Suppressor macrophage treated with lipopolysaccharide for 1 hour (primary cell): ENCODE data around the gene SRGAP2.
"Not testable (repeated sequence)": the region's sequence is repeated elsewhere in the genome, so short reads cannot be mapped to it uniquely, and the experiment has no call there.

Source experiments
- DNase-seq, 3 donors: peaks; one replicate each; pipeline ENCODE4 v3.0.0-alpha.2; 2020 to 2022

SRGAP2 gene

DNA sequence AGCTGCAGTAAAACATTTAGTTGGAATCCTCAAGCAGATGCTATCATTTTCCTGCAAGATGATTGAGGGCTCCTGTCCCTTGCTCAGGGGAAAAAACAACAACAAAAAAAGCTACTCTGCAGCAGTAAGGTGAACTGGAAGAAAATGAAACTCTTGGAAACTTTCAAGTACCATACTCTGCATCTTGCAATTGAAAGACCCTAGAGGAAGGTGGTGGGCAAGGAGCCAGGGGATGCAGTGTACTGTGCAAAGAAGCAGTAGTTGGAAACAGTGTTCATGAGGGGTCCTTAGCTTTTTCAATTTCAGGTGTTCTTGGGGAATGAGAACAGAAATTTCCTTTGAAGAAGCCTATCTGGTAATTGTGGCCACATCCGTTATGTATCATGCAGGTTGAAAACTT, 7.5 kb downstream of the SRGAP2 start:
- DNase-seq: not testable (repeated sequence)

DNA sequence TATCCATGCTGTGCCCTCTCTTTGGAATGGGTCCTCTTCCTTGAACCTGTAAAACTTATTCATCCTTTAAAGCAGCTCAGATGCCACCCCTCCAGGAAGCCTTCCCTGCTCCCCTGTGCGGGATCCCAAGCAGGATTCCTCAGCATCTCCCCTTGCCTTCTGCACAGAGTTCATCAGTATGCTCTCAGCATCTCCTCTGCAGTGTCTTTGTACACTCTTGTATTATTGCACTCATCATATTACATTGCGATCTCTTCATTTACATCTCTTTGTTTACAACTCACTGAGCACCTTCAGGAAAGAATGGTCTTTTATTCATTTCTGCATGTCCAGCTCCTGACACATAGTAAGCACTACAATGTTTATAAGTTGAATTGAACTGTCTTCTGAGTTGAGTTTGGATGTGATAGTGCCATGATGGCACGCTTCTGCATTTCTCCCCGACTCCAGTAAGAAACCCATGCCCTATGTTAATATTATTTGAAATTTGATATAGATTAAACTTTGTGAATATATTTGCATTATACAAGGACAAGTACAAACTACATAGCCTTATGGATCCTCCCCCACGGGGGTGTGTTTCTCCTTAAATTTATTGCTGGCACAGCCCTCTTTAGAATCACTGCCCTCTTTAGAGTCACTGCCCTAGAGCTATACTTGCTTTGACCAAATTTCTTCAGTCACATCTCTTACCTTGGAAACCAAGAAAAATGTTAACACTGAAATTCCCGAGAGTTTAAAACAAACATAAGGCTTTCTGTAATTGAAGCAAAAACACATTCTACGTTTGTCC, 12.5 kb downstream of the SRGAP2 start:
- DNase-seq: not testable (repeated sequence)

DNA sequence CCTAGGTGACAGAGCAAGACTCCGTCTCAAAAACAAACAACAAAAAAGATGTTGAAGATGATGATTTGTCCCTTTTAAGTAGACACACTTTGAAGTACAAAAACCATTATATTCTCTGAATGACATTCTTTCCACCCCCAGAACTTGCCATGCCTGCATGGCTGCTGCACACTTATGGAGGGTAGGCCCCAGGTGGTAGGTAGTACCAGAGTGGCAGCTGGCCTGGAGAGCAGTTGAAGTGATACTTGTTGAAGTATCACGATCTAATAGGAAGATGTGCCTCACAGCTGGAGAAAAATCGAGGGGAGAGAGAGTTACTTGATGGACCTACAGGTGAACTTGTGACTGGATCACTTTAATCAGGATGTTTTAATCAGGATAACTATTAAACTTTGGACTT, 14.9 kb downstream of the SRGAP2 start:
- DNase-seq: not testable (repeated sequence)

DNA sequence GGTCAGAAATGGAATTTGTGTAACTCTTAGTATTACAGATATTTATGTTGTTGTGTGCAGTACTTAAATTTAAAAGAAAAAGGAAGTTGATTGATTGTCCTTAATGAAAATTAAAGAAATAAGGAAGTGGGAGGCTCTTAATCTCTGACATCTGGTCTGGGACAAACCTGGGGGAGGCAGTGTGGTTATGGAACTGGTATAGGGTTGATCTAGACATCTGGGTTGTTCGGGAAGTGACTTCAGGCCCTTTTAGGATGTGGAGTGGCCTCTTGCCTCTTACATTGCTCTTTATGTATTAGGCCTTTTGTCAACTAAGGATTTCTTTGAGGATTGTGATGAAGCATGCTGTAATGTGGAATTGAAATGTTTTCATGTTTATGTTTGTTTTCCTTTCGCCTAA, 15.4 kb downstream of the SRGAP2 start:
- not testable (repeated sequence) for DNase-seq

GRCh38 chr1:206219514-206220331, 16.4 kb downstream of the SRGAP2 start:
- not testable (repeated sequence) for DNase-seq

GRCh38 chr1:206220332-206221000, 17.1 kb downstream of the SRGAP2 start:
- DNase-seq: peak; percentile 4 to 13 (median 7)

DNA sequence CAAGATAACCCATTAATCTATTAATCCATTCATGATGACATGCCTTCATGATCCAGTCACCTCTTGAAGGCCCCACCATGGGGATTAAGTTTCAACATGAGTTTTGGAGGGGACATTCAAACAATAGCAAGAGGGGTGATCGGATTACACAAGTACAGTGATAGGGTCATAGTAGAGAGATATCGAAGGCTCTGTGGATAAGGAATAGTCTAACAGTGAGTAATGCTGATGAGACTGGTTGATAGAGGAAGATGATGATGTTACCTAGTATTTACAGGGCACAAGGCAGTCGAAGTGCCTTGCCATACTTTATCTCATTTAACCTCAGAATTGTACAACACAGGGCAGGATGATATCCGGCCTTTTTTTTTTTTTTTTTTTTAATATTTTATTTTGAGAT, 18.2 kb downstream of the SRGAP2 start:
- not testable (repeated sequence) for DNase-seq

DNA sequence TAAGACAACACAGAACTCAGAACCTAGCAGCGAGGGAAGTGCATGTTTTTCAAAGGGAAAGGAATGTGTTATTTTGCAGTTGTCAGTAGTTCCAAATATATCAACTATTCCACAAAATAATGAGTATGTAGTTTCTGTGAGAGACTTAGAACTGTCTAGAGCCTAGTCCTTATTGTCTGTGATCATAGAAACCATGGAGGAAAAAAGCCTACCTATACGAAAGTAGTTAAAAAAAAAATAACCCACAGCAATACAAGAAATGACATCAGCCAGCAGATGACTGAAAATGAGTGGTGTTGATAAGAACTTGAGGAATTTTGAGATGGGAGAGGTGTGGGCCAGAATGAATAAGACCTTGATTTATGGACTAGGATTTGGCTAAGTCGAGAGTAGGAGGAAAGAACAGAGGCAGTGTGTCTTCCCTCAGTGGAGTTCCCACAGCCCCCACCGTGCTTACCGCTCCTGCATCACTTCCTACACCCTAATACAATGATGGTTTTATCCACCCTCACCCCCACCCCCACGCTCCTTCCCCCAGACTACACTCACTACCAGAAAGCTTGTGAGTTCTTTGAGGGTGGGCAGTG, 20.9 kb downstream of the SRGAP2 start:
- peak in 1 of 3 donors; percentile 1 for DNase-seq

DNA sequence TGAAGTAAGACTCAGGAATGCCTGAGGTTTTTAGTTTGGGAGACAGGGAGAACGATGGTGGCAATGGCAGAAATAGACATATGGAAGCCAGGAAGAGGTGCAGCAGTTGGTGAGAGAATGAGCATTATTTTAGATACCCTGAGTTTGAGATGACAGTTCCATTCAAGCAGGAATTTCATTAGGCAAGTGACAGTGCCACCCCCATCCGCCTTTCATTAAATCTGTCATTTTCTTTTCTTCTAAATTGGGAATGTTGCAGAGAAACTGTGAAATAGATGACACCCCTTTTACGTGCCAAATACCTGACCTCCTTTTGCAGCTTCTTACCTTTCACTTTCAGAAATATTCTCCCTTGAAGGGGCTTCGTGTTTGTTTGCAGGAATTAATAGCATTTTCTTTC, 22.0 kb downstream of the SRGAP2 start:
- not testable (repeated sequence) for DNase-seq

DNA sequence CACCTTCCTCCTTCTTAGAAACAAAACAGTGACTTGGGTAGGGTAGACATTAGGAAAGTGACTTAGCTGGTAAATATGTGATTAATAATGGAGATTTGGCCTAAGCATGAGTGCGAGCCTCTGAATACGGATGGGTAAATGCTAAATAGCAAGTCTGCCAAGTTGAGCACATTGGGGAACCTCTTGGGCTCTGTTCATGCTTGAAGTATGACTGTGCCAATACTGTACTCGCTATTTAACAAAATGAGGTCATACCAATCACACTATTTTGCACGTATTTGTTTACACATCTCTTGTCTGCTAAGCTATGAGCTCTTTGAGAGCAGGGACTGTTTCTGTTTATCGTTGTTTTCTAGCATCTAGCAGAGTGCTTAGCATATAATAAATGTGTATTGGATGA, 23.5 kb downstream of the SRGAP2 start:
- DNase-seq: not testable (repeated sequence)

- not testable (repeated sequence) for DNase-seq
These were observed 25.9 kb downstream of the SRGAP2 start for GRCh38 chr1:206229286-206229685.

DNA sequence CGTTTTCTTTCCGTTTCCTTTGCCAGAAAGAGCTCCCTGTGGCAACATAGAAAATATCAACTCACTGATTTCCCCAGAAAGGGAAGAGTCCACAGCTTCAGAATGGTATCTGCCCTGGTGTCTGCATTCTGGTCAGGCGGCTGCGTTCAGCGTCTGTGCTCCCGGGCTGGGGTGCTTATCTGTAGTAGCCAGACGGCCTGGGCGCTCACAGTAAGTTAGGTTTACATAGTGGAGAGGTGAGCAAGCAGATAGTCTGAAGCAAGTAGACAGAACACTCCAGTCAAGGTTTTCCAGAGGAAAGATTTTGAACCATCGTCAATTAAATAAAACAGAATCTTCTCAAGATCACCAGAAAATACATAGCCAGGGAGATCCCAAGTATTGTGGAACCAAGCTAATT, 28.6 kb downstream of the SRGAP2 start:
- not testable (repeated sequence) for DNase-seq

- not testable (repeated sequence) for DNase-seq
These were observed 29.8 kb downstream of the SRGAP2 start for GRCh38 chr1:206232970-206233645.

GRCh38 chr1:206234189-206234916, 31.0 kb downstream of the SRGAP2 start:
- DNase-seq: not testable (repeated sequence)

- not testable (repeated sequence) for DNase-seq
These were observed 31.8 kb downstream of the SRGAP2 start for GRCh38 chr1:206235190-206235589.

- DNase-seq: peak; percentile 18 to 64 (median 43)
These were observed 36.9 kb downstream of the SRGAP2 start for GRCh38 chr1:206240288-206240687.

DNA sequence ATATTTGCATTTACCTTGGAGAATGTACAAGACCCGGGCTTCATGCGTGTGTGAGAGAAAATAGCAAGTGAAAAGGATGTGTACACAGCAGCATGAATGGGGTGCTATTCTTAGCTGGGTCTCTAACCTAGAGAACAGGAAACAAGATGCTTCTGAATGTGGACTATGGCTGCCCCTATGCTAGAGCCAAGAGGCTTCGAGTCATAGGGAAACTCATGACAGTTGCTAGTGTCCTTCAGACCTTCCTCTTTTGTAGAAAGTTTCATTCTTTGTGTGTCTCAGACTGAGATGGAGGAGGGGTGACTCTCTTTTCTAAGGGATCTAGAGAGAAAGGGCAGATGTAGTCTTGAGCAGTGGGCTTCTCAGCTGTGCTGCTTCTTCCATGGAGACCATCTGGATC, 40.0 kb downstream of the SRGAP2 start:
- DNase-seq: peak; percentile 65 to 76 (median 65)

DNA sequence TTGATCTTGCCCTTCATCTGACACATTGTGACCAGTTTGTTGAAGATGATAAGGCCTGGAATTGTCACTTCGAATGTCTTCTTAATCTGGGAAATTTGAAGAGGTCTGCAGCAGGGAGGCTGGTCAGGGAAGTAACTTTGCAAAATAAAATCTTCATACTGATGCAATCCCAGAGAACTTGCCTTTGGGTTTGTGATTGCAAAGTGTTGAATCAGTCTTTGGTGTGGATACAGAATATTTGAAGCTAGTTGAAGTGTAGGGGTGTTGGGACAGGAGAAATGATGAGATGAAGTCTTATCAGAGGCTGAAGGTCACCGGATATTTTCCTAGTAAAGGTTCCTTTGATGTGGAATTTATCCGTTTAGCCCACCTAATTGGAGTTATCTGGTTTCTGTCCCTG, 42.1 kb downstream of the SRGAP2 start:
- DNase-seq: not testable (repeated sequence)

DNA sequence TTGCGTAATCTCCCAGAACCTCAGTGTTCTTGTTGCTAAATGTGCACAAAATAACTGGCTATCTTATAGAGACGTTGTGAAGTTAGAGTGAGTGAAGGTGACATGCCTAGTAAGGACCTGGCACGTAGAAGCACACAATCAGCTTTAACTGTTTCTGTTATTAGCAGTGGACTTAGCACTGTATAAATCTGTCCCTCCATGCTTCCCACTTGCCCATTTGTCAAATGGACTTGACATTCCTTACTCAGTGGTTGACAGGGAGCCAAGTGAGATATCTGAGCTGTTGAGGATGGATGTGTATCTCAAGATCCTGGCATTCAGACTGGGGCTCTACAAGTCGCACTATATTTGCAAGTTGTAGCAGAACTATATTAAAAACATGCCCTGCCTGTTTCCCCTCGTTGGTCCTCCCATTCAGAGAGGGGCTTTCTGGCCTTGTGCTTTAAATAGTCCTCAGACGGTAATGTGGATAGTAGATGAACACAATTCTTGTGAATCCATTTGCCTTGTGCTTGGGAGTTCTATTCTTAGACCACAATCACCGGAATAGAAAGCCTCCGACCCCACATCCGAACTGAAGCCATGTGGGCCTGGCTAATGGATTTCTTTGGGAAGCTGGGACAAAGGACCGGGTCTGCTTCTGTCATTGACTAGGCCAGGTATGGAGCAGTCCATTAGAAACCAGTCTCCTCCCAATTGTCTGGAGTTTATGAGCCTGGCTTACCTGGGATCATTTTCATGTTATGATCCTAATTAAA, 43.0 kb downstream of the SRGAP2 start:
- not testable (repeated sequence) for DNase-seq

DNA sequence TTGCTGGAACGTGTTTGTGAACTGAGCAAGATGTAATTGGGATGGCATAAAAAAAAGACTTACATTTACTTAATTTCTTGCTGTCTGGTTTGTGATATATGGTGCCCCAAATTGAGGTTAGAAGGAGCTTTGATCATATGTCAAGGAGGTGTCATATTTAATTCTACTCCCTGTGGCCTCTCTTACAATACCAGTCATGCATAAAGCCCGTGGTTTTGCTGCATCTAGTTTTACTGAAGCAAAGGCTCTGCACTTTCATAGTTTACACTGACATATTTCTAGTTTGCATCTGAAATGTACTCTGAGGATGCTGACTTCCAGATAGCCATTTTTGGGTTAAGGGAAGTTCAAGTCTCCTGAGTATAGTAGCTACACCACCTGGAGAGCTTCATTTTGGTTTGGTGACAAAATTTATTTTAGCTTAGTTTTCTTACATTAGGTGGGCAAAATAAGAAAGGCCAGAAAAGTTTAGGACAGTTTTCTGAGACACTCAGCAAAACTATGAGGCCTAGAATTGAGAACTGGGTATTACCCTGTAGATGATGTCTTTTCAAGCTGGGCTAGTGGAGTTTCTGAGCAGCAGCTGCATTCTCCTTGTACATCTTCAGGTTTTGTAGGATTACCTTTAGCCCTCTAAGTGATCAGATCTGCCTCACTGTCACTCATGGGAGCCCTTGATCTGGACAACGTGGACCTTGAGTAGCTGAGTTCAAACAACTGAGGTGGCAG, 47.8 kb downstream of the SRGAP2 start:
- not testable (repeated sequence) for DNase-seq
